Breast epithelium (tissue), 3 donors: ENCODE results near the gene ECM1.

ENCODE experiments used
- POLR2A ChIP-seq: fragments of 450-650 bp; IDR thresholded peaks from one replicate; pipeline ENCODE4 v1.6.1; 2016; ENCODE audit warnings: antibody characterized with exemption, mild to moderate bottlenecking, moderate library complexity
- POLR2AphosphoS5 ChIP-seq, 3 donors: sonication (generic); formaldehyde crosslinking; IDR thresholded peaks; one replicate each; pipeline ENCODE4 v1.6.1; 2017; ENCODE audit warnings: antibody characterized with exemption in 3 of 3
- TF ChIP-seq, protein P1 (sequence below), 3 donors: fragments of 450-650 bp; IDR thresholded peaks; one replicate each; pipeline ENCODE4 v1.5.1; 2016 to 2017; ENCODE audit warnings: antibody characterized with exemption in 3 of 3, mild to moderate bottlenecking in 3 of 3, moderate library complexity in 3 of 3

DNA sequence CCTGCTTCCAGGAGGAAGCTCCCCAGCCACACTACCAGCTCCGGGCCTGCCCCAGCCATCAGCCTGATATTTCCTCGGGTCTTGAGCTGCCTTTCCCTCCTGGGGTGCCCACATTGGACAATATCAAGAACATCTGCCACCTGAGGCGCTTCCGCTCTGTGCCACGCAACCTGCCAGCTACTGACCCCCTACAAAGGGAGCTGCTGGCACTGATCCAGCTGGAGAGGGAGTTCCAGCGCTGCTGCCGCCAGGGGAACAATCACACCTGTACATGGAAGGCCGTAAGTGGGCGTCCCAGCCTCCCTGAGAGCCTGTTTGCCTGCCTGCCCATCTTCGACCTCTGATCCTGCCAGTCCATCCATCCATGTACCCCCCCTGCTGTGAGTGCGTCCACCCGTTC is 3.6 kb downstream of the ECM1 start:
- TF ChIP-seq POLR2A: no peak
- TF ChIP-seq, protein P1, sequence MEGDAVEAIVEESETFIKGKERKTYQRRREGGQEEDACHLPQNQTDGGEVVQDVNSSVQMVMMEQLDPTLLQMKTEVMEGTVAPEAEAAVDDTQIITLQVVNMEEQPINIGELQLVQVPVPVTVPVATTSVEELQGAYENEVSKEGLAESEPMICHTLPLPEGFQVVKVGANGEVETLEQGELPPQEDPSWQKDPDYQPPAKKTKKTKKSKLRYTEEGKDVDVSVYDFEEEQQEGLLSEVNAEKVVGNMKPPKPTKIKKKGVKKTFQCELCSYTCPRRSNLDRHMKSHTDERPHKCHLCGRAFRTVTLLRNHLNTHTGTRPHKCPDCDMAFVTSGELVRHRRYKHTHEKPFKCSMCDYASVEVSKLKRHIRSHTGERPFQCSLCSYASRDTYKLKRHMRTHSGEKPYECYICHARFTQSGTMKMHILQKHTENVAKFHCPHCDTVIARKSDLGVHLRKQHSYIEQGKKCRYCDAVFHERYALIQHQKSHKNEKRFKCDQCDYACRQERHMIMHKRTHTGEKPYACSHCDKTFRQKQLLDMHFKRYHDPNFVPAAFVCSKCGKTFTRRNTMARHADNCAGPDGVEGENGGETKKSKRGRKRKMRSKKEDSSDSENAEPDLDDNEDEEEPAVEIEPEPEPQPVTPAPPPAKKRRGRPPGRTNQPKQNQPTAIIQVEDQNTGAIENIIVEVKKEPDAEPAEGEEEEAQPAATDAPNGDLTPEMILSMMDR (IDR thresholded peaks at IDR 0.05): no peak
- TF ChIP-seq POLR2AphosphoS5 (IDR thresholded peaks at IDR 0.05): no peak
